Nephron (organoid): ENCODE data around the gene BBS1.
"Not testable (repeated sequence)": the region's sequence is repeated elsewhere in the genome, so short reads cannot be mapped to it uniquely, and the experiment has no call there.

Source experiments
- H3K27ac Mint-ChIP-seq, 3 experiments: 2 replicates each; pipeline ENCODE4 v1.8.0; 2020; ENCODE audit warnings: mixed read lengths in 3 of 3, mild to moderate bottlenecking in 2 of 3, moderate library complexity in 1 of 3
- H3K27me3 Mint-ChIP-seq: 2 replicates; pipeline ENCODE4 v1.8.0; 2021; ENCODE audit warnings: low read depth, mild to moderate bottlenecking, moderate library complexity, mixed read lengths
- H3K36me3 Mint-ChIP-seq: 2 replicates; pipeline ENCODE4 v1.8.0; 2020; ENCODE audit warnings: low read depth, mixed read lengths
- H3K4me1 Mint-ChIP-seq: 2 replicates; pipeline ENCODE4 v1.8.0; 2020; ENCODE audit warnings: mixed read lengths
- H3K4me3 Mint-ChIP-seq, 3 experiments: 2 replicates each; pipeline ENCODE4 v1.8.0; 2020; ENCODE audit warnings: mild to moderate bottlenecking in 3 of 3, mixed read lengths in 3 of 3, moderate library complexity in 2 of 3
- H3K9me3 Mint-ChIP-seq: 2 replicates; pipeline ENCODE4 v1.8.0; 2020; ENCODE audit warnings: mixed read lengths
- TF ChIP-seq, protein P1 (sequence below), 3 experiments: fragments of 200-600 bp; sonication (generic); IDR thresholded peaks; one replicate each; pipeline ENCODE4 v1.5.0; 2021; ENCODE audit warnings: antibody characterized with exemption in 3 of 3; ENCODE audit not compliant: unreplicated experiment in 3 of 3

BBS1 gene

GRCh38 chr11:66510271-66510989, at the start of gene BBS1:
Gene BBS1 (plus strand): TSS chr11:66510635. CDS start chr11:66510660, 25 bp downstream.
- Mint-ChIP-seq H3K9me3 (no peaks in the 10 kb centered on the region), H3K27ac (peak within 1 kb of the TSS; percentile 71 to 93 (median 77)), H3K4me1 (peaks cover 14% of the 10 kb centered on the region), H3K36me3 (peaks cover 20% of the 10 kb centered on the region), H3K27me3 (no peaks in the 10 kb centered on the region), H3K4me3 (peak within 1 kb of the TSS; percentile 93 to 95 (median 93))
- TF ChIP-seq, protein P1, sequence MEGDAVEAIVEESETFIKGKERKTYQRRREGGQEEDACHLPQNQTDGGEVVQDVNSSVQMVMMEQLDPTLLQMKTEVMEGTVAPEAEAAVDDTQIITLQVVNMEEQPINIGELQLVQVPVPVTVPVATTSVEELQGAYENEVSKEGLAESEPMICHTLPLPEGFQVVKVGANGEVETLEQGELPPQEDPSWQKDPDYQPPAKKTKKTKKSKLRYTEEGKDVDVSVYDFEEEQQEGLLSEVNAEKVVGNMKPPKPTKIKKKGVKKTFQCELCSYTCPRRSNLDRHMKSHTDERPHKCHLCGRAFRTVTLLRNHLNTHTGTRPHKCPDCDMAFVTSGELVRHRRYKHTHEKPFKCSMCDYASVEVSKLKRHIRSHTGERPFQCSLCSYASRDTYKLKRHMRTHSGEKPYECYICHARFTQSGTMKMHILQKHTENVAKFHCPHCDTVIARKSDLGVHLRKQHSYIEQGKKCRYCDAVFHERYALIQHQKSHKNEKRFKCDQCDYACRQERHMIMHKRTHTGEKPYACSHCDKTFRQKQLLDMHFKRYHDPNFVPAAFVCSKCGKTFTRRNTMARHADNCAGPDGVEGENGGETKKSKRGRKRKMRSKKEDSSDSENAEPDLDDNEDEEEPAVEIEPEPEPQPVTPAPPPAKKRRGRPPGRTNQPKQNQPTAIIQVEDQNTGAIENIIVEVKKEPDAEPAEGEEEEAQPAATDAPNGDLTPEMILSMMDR (IDR thresholded peaks at IDR 0.05; ENCODE audit: unreplicated experiment in 3 of 3), result no peak

DNA sequence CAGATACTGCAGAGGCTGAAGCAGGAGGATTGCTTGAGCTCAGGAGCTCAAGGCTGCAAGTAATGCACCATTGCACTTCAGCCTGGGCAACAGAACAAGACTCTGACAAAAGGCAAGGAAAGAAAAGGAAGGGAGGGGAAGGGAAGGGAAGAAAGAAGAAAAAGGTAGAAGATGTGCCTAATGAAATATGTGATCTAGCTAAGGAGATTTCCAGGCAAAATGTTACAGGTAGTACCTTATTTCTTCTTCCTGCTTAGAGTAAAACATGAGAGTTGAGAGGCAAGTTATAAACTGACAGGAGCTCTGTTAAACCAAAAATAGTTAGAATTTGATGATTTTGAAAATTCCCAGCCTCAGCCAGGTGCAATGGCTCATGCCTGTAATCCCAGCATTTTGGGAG, 48.4 kb upstream of the BBS1 start:
- peaks cover 3% of the 10 kb centered on the region for H3K27me3 Mint-ChIP-seq
- H3K4me1 Mint-ChIP-seq, result peaks cover 16% of the 10 kb centered on the region
- H3K4me3 Mint-ChIP-seq, result no peak overlapping the region
- H3K27ac Mint-ChIP-seq, result no peak overlapping the region
- peaks cover 6% of the 10 kb centered on the region for H3K9me3 Mint-ChIP-seq
- no peaks in the 10 kb centered on the region for H3K36me3 Mint-ChIP-seq
- TF ChIP-seq, protein P1 (IDR thresholded peaks at IDR 0.05; ENCODE audit: unreplicated experiment in 3 of 3), result no peak

DNA sequence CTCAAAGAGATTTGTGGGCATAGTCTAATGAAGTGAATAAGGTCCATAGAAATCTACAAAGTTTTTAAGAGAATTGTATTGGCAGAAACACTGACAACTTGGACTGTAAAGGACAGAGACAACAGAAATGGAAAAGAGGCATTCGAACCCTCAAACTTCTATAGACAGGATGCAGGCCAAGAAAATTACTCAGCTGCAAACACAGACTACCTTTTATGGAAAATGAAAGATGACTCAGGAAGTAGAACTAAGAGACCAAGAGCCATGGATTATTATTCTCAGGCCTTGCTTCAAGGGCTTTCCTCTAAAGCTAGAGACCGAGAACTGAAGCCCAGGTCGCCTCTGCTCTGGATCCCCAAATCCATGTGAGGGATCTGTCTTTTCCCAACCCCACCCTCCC, 47.5 kb upstream of the BBS1 start:
- Mint-ChIP-seq H3K4me1 (peaks cover 16% of the 10 kb centered on the region), H3K27ac (no peak overlapping the region), H3K36me3 (no peaks in the 10 kb centered on the region), H3K27me3 (peaks cover 5% of the 10 kb centered on the region), H3K4me3 (no peak overlapping the region), H3K9me3 (peaks cover 6% of the 10 kb centered on the region)
- TF ChIP-seq, protein P1 (IDR thresholded peaks at IDR 0.05; ENCODE audit: unreplicated experiment in 3 of 3), result no peak

DNA sequence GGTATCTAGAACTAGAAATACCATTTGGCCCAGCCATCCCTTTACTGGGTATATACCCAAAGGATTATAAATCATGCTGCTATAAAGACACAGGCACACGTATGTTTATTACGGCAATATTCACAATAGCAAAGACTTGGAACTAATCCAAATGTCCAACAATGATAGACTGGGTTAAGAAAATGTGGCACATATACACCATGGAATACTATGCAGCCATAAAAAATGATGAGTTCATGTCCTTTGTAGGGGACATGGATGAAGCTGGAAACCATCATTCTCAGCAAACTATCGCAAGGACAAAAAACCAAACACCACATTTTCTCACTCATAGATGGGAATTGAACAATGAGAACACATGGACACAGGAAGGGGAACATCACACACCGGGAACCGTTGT, 46.3 kb upstream of the BBS1 start:
- not testable (repeated sequence) for H3K36me3 Mint-ChIP-seq, H3K27ac Mint-ChIP-seq, H3K27me3 Mint-ChIP-seq, H3K9me3 Mint-ChIP-seq
- peak overlapping the region in 1 of 3 experiments; percentile 59 for H3K4me3 Mint-ChIP-seq
- peaks cover 16% of the 10 kb centered on the region for H3K4me1 Mint-ChIP-seq

DNA sequence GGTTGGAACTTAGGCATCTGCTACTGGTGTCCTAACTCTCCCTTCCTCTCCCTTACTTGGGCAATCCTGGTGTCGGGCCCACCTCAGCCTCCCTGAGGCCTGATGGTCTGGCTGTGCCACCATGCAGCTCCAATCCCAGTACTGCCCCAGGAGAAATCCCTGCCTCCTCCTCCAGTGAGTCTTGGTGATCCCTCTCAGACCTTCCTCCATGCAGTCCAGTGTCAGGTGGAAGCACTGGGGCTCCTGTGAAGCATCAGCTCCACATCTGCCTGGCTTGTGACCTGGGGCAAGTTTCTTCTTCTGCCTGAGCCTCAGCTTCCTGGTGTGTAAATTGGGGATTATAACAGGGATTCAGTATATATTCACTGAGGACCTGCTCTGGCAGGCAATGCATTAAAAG, 45.5 kb upstream of the BBS1 start:
- H3K27ac Mint-ChIP-seq, result peak overlapping the region; percentile 51 to 89 (median 62)
- H3K27me3 Mint-ChIP-seq, result peaks cover 4% of the 10 kb centered on the region
- peaks cover under 1% of the 10 kb centered on the region for H3K36me3 Mint-ChIP-seq
- H3K9me3 Mint-ChIP-seq, result peaks cover 6% of the 10 kb centered on the region
- peak overlapping the region; percentile 92 to 96 (median 95) for H3K4me3 Mint-ChIP-seq
- TF ChIP-seq, protein P1 (IDR thresholded peaks at IDR 0.05; ENCODE audit: unreplicated experiment in 3 of 3), result no peak
- H3K4me1 Mint-ChIP-seq, result peaks cover 16% of the 10 kb centered on the region

- Mint-ChIP-seq H3K9me3 (peaks cover 6% of the 10 kb centered on the region), H3K4me3 (peak overlapping the region; percentile 92 to 96 (median 95)), H3K27me3 (peaks cover 4% of the 10 kb centered on the region), H3K36me3 (peaks cover 5% of the 10 kb centered on the region), H3K27ac (peak overlapping the region; percentile 62 to 89 (median 85)), H3K4me1 (peaks cover 16% of the 10 kb centered on the region)
- TF ChIP-seq, protein P1 (IDR thresholded peaks at IDR 0.05; ENCODE audit: unreplicated experiment in 3 of 3), result no peak
Observed at GRCh38 chr11:66465373-66466224, 44.8 kb upstream of the BBS1 start.
